ENCODE data around the gene ZNF384.

ZNF384 gene

DNA sequence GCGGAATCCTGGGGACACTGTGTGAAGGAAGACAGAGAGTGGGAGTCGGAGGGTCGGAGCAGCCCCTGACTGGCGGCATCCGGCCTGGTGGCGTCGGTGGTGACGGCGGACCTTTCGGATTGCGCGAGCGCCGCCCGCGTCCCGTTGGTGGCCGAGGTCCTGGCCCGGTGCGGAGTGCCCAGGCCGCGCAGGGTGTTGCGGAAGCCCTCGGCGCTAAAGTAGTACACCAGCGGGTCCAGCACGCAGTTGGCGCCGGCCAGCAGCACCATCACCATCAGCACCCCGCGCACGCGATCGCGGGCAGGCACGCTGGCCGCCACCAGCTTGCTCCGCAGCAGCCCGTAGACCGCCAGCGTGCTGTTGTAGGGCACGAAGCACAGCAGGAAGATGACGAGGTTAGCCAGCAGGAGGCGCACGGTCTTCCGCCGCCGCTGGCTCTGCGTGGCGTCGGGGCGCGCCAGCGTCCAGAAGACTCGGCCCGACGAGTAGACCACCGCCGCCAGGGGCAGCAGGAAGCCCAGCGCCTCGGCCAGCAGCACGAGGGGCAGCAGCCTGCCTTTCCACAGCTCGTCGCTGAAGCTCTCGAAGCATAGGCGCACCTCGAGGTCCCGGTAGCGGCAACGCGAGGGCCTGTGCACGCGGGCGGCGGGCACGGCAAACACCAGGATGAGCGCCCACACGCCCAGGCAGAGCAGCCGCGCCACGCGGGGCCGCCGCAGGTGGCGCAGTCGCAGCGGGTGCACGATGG is 68.9 kb downstream of the ZNF384 start:
- no peak for FAIRE-seq

DNA sequence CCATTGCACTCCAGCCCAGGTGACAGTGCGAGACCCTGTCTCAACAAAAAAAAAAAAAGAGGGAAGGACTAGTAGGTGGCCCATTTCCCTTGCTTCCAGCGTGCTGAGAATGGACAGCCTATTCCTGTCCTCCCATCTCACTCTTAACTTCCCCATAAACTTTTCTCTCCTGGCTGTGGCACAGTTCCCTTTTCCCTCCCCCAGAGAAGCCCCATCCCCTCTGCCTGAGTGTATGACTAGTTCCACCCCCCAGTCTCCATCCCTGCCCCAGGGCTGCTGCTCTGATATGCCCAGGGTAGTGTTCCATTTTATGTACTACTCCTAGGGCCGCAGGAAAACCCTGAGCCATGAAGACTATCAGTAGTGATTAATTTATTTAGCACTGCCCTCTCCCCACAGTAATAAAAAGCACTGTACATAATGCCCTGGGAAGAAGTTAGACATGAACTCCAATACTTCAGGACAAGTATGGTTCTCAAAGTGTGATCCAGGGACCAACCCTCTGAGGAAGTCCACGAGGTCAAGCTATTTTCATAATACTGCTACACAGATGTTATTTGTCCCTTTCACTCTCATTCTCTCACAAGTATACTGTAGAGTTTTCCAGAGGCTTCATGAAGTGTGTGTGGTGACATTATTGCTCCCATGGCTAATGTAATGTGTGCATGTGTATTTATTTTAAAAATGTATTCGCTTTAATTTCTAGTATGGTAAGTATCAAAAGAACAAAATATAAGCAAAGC is 70.5 kb downstream of the ZNF384 start:
- no peak for FAIRE-seq
